Left kidney (tissue), 2 donors: ENCODE data around the gene STK32B. TPM values are rescaled to one million over a fixed set of nuclear protein-coding genes. Genes with fewer than 3 reads are reported as not detected.

Experiments
- DNase-seq: peaks from one replicate; pipeline ENCODE4 v3.0.0-alpha.2; 2013
- polyA plus RNA-seq: library from polyadenylated mRNA; unstranded; fragments of 120-200 nt; gene quantifications from one replicate; pipeline ENCODE4 v1.2.1, GENCODE V29; 2013; ENCODE audit not compliant: insufficient read length

STK32B gene
- polyA plus RNA-seq, 1 donor: 11.1 TPM

- DNase-seq: no peak
Observed at GRCh38 chr4:5527211-5527610, 475.9 kb downstream of the STK32B start.

- DNase-seq: no peak
Observed at GRCh38 chr4:5528031-5528436, 476.8 kb downstream of the STK32B start.

GRCh38 chr4:5532100-5532499 is 480.8 kb downstream of the STK32B start:
- DNase-seq: no peak

GRCh38 chr4:5539584-5539983 is 488.3 kb downstream of the STK32B start:
- DNase-seq: no peak

GRCh38 chr4:5541169-5541568 is 489.9 kb downstream of the STK32B start:
- no peak for DNase-seq

- no peak for DNase-seq
Observed at GRCh38 chr4:5543681-5544080, 492.4 kb downstream of the STK32B start.

- no peak for DNase-seq
Observed at GRCh38 chr4:5544762-5545161, 493.5 kb downstream of the STK32B start.

GRCh38 chr4:5545271-5545670 is 494.0 kb downstream of the STK32B start:
- DNase-seq: no peak

- no peak for DNase-seq
Observed at GRCh38 chr4:5547651-5548249, 496.5 kb downstream of the STK32B start.

Other genes with a start within 250 kb of the STK32B start
- 0.76 TPM for gene MSX1, start 191.8 kb upstream of the STK32B start, polyA plus RNA-seq
- 8.9 TPM for gene CYTL1, start 32.0 kb upstream of the STK32B start, polyA plus RNA-seq